ENCODE results near the gene TSPAN17.
"Not testable (repeated sequence)": the region's sequence is repeated elsewhere in the genome, so short reads cannot be mapped to it uniquely, and the experiment has no call there.

TSPAN17 gene, protein sequence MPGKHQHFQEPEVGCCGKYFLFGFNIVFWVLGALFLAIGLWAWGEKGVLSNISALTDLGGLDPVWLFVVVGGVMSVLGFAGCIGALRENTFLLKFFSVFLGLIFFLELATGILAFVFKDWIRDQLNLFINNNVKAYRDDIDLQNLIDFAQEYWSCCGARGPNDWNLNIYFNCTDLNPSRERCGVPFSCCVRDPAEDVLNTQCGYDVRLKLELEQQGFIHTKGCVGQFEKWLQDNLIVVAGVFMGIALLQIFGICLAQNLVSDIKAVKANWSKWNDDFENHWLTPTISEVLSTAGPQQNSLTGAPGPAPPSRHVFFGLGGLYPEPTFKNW

DNA sequence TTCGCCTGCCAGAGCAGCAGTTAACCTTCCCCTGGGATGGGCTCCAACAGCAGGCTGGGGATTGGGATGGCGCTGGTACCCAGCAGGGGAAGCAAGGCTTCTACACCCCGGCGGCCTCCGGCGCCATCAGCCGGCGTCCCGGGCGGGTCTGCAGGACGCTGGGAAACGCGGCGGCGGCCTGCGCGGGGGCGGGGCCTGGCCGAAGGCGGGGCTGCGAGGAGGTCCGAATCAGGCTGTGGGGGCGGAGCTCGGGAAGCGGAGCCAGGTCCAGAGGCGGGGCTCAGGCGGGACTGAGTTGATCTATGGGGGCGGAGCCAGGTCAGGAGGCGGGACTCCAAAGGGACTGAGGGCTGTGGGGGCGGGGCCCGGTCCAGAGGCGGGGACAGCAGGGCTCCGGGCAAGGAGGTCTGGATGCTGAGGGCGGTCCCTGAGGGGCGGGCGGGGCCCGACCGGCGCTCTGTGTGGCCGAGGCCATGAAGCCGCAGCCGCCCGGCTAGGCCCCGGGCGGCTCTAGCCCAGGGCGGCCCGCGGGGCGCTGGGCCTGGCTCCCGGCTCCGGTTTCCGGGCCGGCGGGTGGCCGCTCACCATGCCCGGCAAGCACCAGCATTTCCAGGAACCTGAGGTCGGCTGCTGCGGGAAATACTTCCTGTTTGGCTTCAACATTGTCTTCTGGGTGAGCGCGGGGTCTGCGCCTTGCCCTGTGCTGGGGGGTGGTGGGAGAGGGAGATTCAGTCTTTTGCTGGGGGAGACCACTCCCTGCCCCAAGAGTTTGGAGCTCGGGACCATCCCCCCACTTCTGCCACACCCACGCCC, at the start of gene TSPAN17:
TSS of gene TSPAN17 (plus strand) at position 455 of the 813 bp plus-strand sequence. CDS start at position 587, 132 bp downstream.
- DNase-seq, result peak; percentile 92

DNA sequence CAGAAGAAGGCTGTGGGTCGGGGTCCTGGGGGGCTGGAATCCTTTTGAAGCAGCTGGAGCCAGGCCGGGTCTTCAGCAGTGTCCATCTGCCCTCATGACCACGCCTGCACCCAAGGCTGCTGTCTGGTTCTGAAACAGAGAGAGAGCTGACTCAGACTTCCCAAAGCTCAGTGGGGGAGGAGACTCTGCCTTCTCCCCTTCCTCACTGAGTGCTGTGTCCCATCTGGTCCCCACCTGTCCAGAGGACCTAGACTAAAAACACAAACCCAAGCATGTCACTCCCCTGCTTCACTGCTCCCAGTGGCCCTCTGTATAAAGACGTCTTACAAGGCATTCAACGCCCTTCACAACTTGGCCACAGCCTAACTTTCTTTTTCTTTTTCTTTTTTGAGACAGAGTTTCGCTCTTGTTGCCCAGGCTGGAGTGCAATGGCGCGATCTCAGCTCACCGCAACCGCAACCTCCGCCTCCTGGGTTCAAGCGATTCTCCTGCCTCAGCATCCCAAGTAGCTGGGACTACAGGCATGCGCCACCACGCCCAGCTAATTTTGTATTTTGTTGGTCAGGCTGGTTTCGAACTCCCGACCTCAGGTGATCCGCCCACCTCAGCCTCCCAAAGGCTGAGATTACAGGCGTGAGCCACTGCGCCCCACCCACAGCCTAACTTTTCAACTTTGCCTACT, 47.4 kb upstream of the TSPAN17 start:
- DNase-seq, result not testable (repeated sequence)

DNA sequence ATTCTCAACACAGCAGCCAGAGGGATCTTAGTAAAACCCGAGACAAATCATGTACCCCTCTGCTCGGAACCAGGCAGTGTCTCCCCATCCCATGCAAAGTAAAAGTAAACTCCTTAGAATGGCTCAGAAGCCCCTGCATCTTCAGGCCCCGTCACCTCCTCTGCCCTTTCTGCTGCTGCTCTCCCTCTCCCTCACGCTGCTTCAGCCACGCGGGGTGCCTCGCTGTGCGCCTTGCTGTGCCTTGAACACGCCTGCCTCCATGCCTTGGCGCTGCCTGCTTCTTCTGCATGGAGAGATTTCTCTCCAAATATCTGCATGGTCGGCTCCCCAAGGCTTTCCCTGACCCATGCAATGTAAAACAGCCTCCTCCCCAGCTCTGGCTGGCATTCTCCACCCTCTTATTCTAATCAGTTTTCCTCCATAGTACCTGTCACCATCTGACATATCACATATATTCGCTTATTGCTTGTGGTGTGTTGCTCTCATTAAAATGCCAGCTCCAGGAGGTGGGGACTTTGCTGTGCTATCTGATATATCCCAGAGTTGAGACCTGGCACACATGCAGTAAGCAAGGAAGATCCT, 45.3 kb upstream of the TSPAN17 start:
- DNase-seq, result no peak

DNA sequence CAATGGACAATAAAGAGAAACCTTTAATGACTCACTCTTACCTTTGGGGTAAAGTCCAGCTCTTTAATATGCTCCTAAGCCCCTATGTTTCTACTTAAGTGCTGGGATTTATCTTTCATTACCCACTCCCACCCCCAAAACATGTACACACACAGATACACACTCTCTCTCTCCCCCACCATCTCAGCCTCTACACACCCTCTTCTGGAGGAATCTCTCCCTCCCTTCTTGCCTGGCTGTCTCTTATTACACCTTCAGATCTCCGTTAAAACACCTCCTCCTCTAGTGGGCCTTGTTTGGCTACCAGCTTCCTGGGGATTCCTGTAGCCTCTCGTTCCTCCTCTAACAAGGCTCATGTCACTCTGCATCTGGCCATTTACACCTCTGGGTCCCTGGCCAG, 44.2 kb upstream of the TSPAN17 start:
- DNase-seq, result no peak

DNA sequence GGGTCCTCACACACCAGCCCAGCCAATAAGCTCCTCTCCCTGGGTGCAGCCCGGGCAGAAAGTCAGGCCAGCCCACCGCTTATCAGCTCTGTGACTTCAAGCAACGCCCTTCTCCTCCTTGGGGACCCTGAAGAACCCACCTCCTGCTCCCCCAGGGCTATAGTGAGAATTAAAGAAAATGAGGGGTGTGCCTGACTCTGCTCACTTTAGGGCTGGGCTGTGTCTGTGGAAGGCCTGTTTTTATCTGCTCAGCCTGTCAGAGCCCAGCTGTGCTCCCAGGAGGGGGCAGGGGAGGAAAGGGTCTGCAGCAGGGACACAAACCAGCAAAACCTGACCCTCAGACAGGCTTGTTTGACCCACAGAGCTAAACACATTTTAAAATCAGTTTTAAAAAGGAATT, 41.3 kb upstream of the TSPAN17 start:
- no peak for DNase-seq

DNA sequence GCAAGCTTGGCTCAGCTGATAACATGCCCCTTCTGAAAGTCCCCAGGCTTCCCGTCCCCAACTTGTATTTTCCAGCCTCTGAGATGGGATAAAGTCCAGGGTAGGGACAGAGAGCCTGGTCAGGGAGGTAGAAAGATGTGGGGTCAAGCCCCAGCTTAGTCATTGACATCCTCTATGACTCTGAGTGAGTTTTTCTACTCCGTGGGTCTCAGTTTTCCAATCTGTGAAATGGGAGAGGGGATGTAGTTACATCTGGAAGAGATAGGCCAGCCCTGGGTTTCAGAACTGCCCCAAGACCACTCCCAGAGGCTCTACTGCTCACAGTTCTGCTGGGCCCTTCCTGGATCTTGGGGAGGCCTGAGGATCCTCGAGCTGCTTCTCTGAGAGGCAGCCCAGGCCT, 40.4 kb upstream of the TSPAN17 start:
- no peak for DNase-seq

DNA sequence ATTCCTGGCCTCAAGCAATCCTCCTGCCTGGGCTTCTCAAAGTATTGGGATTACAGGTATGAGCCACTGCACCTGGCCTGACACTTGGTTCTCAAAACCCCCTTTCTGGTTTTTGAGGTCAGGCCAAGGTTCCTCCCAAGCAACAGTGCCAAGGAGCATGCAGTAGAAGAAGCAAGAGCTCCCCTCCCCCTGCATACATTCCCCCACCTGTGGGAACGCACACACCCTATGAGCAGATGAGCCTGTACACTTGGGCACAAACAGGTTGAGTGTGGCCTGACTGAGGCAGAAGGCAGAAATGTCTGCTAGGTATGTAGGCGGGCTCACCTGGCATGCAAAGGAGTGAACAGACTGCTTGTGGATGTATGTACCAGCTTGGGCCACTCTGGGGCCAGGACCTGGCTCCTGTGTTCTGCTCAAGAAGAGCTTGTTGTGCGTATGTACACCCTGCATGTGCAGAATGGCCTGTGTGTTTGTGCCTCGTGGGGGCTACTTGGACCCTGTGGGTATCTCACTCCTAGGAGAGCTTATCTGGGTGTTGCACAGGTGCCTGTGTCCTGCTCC, 39.1 kb upstream of the TSPAN17 start:
- DNase-seq, result no peak

DNA sequence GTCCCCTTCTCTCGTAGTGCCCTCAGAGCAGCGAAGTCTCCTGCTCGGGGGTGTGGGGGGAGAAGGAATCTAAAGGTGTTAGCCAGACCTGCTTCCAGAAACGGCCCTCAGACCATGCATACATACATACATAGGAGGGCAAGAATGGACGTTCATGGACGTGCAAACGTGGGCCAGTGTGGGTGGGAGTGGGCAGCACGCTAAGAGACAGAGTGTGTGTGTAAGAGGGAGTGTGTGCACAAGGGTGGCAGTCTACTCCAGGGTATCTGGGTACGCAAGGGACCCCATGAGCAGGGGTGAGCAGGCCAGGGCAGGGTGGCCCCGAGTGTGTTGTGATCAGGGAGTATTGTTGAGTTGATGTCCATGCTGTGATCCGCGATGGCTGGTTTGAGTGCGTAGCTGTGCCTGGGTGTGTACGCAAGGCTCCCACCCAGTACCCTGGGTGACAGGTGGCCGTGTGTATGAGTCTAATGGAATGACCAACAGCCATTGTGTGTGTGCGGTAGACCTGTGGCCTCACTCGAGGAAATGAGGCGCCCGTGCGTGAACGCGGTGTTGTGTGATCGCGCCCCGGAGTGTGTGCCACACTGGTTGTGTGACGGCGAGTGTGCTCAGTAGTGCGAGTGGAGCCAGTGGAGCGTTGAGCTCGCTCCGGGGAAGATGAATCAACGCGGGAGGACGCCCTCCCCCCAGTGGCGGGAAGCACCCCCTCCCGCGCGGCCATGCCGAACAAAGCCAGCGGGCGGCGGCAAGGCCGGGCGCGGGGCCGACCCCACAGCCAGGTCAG, 38.2 kb upstream of the TSPAN17 start:
- no peak for DNase-seq

DNA sequence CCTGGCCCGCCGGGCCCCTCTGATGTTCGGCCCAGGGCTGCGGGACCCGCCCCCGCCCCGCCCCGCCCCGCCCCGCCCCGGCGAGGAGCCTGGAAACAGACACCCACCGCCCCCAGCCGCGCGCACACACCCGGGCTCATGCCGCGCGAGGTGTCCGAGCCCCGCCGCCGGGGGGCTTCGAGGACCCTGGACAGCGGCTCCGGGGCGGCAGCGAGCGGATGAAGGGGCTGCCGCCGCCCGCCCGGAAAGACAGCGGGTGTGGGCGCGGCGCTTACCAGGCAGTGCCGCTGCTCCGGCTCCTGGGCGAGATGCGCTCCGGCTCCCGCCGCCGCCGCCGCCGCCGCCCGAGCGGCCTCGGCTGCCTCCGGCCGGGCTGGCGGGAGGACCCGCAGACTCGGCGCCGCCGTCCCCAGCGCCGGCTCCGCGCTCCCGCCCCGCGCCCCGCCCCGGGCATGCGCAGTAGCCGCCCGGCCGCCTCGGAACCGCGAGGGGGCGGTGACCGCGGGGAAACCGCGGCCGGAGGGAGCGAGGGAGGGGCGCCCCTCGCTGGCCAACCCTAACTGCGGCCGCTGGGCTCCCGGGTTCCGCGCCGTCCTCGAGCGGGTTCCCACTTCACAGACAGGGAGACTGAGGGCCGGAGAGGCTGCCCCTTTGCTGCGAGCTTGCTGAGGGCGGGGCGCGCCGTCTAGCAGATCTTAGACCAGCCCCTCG, 37.4 kb upstream of the TSPAN17 start, which contains the start of gene GPRIN1:
TSS of gene GPRIN1 (minus strand) at position 433 of the 711 bp plus-strand sequence. CDS start 10,322 bp downstream, outside the sequence.
- peak; percentile 3 for DNase-seq

DNA sequence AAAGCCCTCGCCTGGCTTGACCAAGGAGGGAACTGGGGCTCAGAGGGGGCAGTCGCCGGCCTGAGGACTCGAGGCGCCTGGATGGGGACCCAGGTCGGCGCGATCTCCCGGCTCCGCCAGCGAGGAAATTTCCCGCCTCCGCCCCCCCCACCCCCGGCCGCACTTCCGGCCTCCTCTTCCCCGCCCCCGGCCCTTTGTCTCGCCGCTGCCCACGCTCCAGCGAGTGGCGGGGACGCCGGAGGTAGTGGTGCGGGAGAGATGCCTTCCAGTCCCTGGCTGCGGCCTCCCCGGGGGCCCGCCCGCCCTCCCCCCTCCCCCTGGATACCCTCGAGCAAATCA, 36.9 kb upstream of the TSPAN17 start:
- DNase-seq, result no peak

DNA sequence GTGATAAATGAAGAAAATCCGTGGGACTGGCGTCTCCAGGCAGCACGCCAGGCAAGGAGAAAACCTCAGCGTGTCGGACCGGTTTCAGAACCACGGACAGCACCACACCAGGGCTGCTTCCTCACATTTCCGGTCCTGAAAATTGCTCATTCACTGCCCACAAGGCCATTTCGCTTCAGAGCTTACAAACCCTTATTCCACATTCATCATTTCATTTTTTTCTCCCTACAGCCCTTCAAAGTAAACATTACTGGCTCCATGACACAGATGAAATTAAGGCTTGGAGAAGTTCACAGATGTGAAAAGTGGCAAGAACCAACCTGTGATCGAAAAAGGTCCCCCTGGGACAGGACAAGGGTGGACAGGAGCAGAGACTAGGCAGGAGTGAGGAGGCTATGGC, 35.8 kb upstream of the TSPAN17 start:
- no peak for DNase-seq

DNA sequence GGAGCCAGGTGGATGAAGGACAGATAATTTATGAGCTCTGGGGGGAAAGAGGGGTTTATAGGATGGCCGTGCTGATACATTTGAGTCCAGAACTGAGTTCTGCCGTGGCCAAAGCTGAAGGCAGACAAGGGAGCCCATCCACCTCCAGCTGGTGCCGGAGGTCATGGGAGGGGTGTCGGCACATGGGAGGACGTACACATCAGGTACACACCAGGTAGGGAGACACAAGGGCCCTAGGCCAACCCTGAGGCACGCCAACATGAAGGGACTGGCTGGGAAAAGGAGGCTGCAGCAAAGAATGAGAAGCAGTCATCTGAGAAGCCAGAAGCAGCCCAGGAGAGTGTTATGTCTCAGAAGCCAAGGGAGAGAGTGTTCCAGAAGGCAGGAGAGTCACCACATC, 35.3 kb upstream of the TSPAN17 start:
- DNase-seq, result no peak

DNA sequence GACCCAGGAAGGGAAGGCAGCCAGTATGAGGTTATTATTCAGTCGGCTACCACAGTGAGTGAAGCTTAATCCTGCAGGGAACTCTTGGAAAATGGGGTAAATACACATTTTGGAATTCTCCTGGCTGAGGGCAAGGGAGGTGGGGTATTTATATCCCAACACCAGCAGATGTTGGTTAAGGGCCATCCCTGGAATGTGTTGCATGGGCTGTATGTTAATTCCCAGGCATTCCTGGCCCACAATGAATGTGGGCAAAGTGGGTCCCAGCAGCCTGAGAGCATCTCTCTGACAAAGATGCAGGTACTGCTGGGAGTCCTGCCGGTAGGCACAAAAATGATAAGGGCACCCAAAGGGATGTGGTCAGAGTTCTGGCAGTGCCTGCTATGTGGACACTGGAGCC, 34.4 kb upstream of the TSPAN17 start:
- no peak for DNase-seq

DNA sequence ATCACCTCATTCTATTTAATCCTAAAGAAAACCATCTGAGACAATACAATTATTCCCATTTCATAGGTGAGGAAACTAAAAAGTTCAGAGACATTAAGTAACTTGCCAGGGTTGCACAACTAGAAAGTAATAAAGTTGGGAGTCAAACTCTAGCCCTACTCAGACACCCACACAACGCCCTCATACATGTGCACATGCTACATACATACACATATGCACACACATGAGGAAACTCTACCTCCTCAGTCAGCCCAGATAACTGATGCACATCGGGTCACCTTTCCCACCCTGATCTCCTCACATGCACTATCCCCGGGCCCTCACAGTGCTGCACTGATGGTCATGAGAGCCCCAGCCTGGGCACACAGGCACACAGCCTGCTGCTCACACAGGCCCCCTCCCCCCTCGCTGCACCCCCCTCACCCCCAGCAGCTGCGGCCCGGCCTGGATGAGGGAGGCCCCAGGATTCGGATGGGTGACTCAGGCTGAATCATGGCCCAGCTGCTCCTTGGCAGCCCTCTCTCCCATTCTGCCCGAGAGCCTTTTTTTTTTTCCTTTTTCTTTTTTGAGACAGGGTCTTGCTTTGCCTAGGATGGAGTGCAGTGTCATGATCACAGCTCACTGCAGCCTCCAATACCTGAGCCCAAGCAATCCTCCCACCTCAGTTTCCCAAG, 32.3 kb upstream of the TSPAN17 start:
- no peak for DNase-seq

DNA sequence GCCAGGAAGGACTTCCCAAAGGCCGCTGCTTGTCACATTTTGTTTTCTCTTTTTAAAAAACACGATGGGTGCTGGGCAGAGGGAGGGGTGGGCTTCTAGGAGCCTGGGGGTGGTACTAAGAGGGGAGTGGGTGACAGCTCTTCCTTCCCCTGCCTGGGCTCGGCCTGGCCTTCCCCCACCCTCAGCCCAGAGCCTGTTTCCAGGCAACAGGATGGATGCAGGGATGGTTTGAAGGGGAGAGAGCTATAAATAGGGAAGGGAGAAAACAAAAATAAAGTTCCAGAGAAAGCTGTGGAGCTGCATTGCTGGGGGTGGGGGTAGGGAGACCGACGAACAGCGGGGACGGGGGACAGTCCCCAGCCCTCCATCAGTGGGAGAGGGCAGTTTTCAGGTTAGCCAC, 30.8 kb upstream of the TSPAN17 start:
- DNase-seq, result no peak

DNA sequence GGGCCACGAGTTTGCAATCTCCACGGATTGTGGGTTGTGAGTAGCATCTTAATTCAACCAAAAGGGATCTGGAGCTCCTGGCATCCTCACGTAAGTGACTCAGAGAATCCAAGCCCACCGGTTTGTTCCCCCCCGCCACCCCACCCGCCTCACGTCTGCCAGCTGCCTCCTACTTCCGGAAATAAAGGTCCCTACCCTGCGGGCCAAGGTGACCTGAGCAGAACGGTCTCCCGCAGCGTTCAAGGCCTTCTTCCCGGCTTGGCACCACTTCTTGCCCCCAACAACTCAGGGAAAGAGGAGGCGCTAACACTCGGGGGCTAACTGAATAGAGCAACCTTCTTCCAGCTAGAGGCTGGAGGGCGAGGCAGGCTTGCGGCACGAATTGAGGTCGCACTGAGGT, 28.5 kb upstream of the TSPAN17 start:
- DNase-seq, result no peak

DNA sequence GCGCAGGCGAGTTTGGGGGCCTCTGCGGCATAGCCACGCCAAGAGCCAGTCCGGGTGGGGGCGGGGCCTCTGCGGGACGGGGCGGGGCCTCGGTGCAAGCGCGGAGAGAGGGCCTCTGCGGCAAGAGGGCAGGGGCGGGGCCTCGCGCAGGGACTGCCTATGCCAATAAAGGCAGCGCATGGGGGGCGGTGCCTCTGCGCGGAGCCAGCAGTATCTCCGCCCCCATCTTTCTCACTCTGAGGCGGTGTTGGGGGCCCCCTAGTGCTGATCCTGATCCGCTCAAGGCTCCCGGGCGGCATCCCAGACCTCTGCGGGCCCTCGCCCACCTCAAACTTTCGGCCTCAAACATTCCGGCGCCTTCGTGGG, 28.1 kb upstream of the TSPAN17 start:
- no peak for DNase-seq

DNA sequence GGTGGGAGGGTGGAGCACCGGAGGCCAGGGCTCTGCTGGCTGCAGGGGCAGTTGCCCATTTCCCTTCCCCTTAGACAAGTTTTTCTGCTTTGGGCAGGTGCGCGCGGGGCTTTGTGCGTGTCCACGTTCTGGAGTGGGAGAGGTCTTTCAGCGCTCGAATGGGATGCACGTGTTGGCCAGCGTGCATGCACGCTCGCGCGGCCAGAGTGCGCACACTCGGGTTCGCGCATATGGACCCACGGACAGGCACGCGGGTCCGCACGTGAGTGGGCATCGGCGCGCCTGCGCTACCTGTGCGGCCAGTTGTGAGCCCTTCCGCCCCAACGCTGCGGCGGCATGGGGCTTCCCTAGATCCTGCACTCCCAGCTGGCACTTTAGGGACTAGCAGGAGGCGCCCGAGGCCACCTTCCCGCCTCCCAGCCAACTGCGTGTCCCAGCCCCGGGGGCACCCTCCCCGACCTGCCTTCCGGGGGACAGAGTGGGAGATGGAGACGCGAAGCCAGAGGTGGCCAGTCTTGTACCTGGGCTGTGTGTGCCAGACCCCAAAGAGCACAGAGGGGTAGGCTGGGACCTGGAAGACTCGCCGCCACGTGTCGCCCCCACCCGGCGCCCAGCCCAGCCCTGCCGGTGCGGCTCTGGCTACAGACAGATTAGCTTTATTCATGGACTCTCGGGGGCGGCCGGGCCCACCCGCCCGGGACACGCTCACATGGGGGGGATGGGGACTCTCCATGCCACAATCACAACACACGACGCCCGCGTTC, 27.5 kb upstream of the TSPAN17 start:
- DNase-seq, result no peak

DNA sequence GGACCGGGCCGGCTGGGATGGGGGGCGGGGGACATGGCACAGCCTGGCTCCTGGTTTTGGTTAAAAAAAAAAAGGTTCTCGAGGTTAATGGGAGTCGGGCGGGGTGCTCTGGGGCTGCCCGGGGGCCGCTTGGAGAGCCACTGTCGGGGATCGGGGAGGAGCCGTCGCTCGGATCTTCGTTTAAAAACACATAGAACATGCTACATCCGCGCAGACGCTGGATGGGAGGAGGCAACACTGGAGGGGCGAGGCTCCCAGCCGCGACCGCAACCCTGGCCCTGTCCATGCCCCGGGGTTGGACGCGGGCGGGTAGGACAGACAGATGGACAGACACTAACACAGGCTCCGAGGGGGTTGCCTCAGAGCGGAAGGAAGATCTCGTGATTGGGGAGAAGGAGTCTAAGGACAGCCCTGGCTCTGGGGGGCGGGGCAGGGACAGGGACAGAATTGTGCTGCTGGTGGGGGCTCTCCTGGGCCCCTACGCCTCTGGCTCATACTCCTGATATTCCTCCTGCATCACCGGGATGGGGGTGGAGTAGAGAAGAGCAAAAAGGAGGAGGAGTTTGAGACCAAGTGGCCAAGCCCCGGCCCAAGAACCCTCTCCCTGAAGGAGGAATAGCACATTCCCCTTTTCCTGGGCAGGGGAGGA, 26.8 kb upstream of the TSPAN17 start:
- no peak for DNase-seq

DNA sequence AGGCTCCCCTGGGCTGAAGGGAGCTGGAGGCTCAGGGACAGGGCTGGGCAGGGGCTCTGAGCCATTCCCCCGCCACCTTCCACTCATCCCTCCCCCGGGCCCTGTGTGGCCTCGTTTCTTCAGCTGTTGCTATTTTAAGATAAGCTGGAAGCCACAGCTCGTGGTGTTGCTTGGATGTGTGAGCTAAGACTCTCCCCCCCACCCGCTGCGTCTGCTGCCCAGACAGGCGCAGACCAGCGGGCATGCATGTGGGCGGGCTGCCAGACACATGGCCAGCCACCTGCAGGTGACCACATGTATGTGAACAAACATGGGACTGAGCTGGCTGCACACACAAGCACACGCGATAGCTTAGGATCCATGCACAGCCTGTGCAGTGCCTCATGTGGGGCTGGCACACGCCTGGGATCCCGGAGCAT, 25.6 kb upstream of the TSPAN17 start:
- no peak for DNase-seq

All from NCI-H1436 (cell line).